Measurements from ENCODE around the gene RPP25. TPM values are rescaled to one million over a fixed set of nuclear protein-coding genes. Genes with fewer than 3 reads are reported as not detected.

The RPP25 gene
- total and polyA plus RNA-seq, 2 of the 13 experiments (the other 11 are each of a cell fraction or from before 2014, with no cell fraction given) = 0.05 to 0.11 TPM

GRCh38 chr15:74960995-74961588 is 4.5 kb upstream of the RPP25 start:
- ChIA-PET CTCF (ENCODE audit: low intra/inter-chr PET ratio, low total read pairs) (no interaction called here), POLR2A (no interaction called here)
- Histone ChIP-seq H3K4me2 (ENCODE audit: low read depth, low read length) (no peak overlapping the region), H4K20me1 (ENCODE audit: insufficient read depth, low read length) (no peaks in the 10 kb centered on the region), H3K4me3 (replicated peaks in 1 of 3; ENCODE audit: insufficient read depth in 1 of 3, low read depth in 2 of 3, low read length in 3 of 3) (no peak overlapping the region), H3K9ac (ENCODE audit: insufficient read depth, low read depth, low read length) (no peak overlapping the region), H3K27ac (ENCODE audit: extremely low read length, insufficient read depth, low read length) (no peak overlapping the region), H3K27me3 (ENCODE audit: control insufficient read depth in 1 of 2, insufficient read depth in 2 of 2, low read length in 2 of 2) (peaks cover 5 to 55% of the 10 kb centered on the region in 2 experiments; a peak in 4 of 5 replicates), H3K9me3 (ENCODE audit: low read length) (no peaks in the 10 kb centered on the region), H2AFZ (ENCODE audit: low read length) (no peak overlapping the region), H3K4me1 (ENCODE audit: insufficient read depth, low read length) (peaks cover 27% of the 10 kb centered on the region), H3K79me2 (ENCODE audit: insufficient read depth, low read length) (no peaks in the 10 kb centered on the region), H3K36me3 (replicated peaks in 1 of 2; ENCODE audit: control insufficient read depth in 1 of 2, insufficient read depth in 2 of 2, low read length in 2 of 2) (no peaks in the 10 kb centered on the region)
- DNase-seq (ENCODE audit: low spot score) (no peak), ATAC-seq (no peak), FAIRE-seq (no peak)
- intact Hi-C loops (cut with micrococcal nuclease; ENCODE audit: unreplicated experiment) = no loop called here
- 0 out of 2 replicates have a peak, but pooled peaks have one; percentile 46 for TF ChIP-seq ZNF121 (CRISPR knock-in tag; IDR thresholded peaks at IDR 0.05)
- TF ChIP-seq NFYC (CRISPR knock-in tag; IDR thresholded peaks at IDR 0.05) = no peak
- TF ChIP-seq RFXANK (CRISPR knock-in tag; IDR thresholded peaks at IDR 0.05) = no peak
- TF ChIP-seq ZIK1 (CRISPR knock-in tag; IDR thresholded peaks at IDR 0.05; ENCODE audit: borderline replicate concordance, low read depth) = no peak
- WGBS (ENCODE audit: low lambda C conversion rate) = 17% methylated on average over 3 of the region's 3 CpGs
- in situ Hi-C loops (cut with HindIII; ENCODE audit: extremely low pct_ligation_motif_present, low pct_unique_long_range_greater_than_20kb) = no loop called here
- no TSS peak for BruUV-seq (replicated peaks)

GRCh38 chr15:74960286-74960685 is 3.7 kb upstream of the RPP25 start:
- Histone ChIP-seq H3K4me3 (replicated peaks in 1 of 3; ENCODE audit: insufficient read depth in 1 of 3, low read depth in 2 of 3, low read length in 3 of 3) (no peak overlapping the region), H3K27me3 (ENCODE audit: control insufficient read depth in 1 of 2, insufficient read depth in 2 of 2, low read length in 2 of 2) (peaks cover 5 to 63% of the 10 kb centered on the region in 2 experiments; a peak in 4 of 5 replicates), H3K4me1 (ENCODE audit: insufficient read depth, low read length) (peaks cover 27% of the 10 kb centered on the region), H2AFZ (ENCODE audit: low read length) (no peak overlapping the region), H3K27ac (ENCODE audit: extremely low read length, insufficient read depth, low read length) (no peak overlapping the region), H3K9me3 (ENCODE audit: low read length) (no peaks in the 10 kb centered on the region), H3K9ac (ENCODE audit: insufficient read depth, low read depth, low read length) (no peak overlapping the region), H3K4me2 (ENCODE audit: low read depth, low read length) (no peak overlapping the region), H3K79me2 (ENCODE audit: insufficient read depth, low read length) (no peaks in the 10 kb centered on the region), H4K20me1 (ENCODE audit: insufficient read depth, low read length) (no peaks in the 10 kb centered on the region), H3K36me3 (replicated peaks in 1 of 2; ENCODE audit: control insufficient read depth in 1 of 2, insufficient read depth in 2 of 2, low read length in 2 of 2) (no peaks in the 10 kb centered on the region)
- WGBS (ENCODE audit: low lambda C conversion rate) = no CpG with 5 or more reads among the region's 1 CpG
- in situ Hi-C loops (cut with HindIII; ENCODE audit: extremely low pct_ligation_motif_present, low pct_unique_long_range_greater_than_20kb) = no loop called here
- DNase-seq (ENCODE audit: low spot score) (no peak), ATAC-seq (no peak), FAIRE-seq (no peak)
- no TSS peak for BruUV-seq (replicated peaks)
- POLR2A ChIA-PET = interaction anchor here (1.2 kb wide), 1 partner anchor 10 kb away, joined by 3 read pairs; no protein-coding TSS in a partner anchor
- CTCF ChIA-PET (ENCODE audit: low intra/inter-chr PET ratio, low total read pairs) = no interaction called here
- intact Hi-C loops (cut with micrococcal nuclease; ENCODE audit: unreplicated experiment) = no loop called here
- TF ChIP-seq ZNF354B (CRISPR knock-in tag; IDR thresholded peaks at IDR 0.05) (no peak), GATA4 (IDR thresholded peaks at IDR 0.05; ENCODE audit: borderline replicate concordance, low read depth) (no peak), ZNF17 (CRISPR knock-in tag; IDR thresholded peaks at IDR 0.05) (no peak), IKZF1 (IDR thresholded peaks at IDR 0.05) (no peak), MIER2 (CRISPR knock-in tag; IDR thresholded peaks at IDR 0.05) (no peak), NCOA2 (CRISPR knock-in tag; IDR thresholded peaks at IDR 0.05) (no peak), ARID4A (CRISPR knock-in tag; IDR thresholded peaks at IDR 0.05; ENCODE audit: borderline replicate concordance) (no peak), SCMH1 (CRISPR knock-in tag; IDR thresholded peaks at IDR 0.05; ENCODE audit: borderline replicate concordance) (no peak), ZNF33A (CRISPR knock-in tag; IDR thresholded peaks at IDR 0.05; ENCODE audit: borderline replicate concordance) (no peak)

Data from HepG2 (cell line).